ENCODE data around the gene RIMBP2.

RIMBP2 gene

GRCh38 chr12:130716969-130717366, 869 bp upstream of the RIMBP2 start:
- Histone ChIP-seq H3K27ac (no peak overlapping the region), H3K9me3 (replicated peaks in 1 of 11) (peaks cover 11 to 18% (median 15%) of the 10 kb centered on the region in 11 experiments), H4K20me1 (peaks cover 0 to 17% (median 4%) of the 10 kb centered on the region in 11 experiments; a peak in 11 of 22 replicates), H3K4me2 (peak overlapping the region in 1 of 11 experiments; percentile 23; a peak in 1 of 22 replicates), H3K4me1 (peaks cover 14 to 34% (median 29%) of the 10 kb centered on the region in 10 experiments; a peak in 18 of 20 replicates), H3K4me3 (no peak overlapping the region), H3K36me3 (no peaks in the 10 kb centered on the region), H3K9ac (no peak overlapping the region), H3K27me3 (peaks cover 49 to 63% (median 55%) of the 10 kb centered on the region in 11 experiments)
- no peak for TF ChIP-seq Cebpa-rat (IDR thresholded peaks at IDR 0.05)

GRCh38 chr12:130715150-130715997, 725 bp downstream of the RIMBP2 start:
- Histone ChIP-seq H3K4me1 (peaks cover 14 to 34% (median 29%) of the 10 kb centered on the region in 10 experiments; a peak in 18 of 20 replicates), H3K9me3 (replicated peaks in 1 of 11) (peaks cover 8 to 12% (median 10%) of the 10 kb centered on the region in 11 experiments; a peak in 21 of 22 replicates), H3K4me3 (peak overlapping the region in 8 of 10 experiments; percentile 25 to 49 (median 35); a peak in 14 of 20 replicates), H3K9ac (peak overlapping the region in 2 of 11 experiments; percentile 18 to 24; a peak in 2 of 22 replicates), H3K27me3 (peaks cover 49 to 63% (median 55%) of the 10 kb centered on the region in 11 experiments), H4K20me1 (peaks cover 0 to 17% (median 4%) of the 10 kb centered on the region in 11 experiments; a peak in 11 of 22 replicates), H3K4me2 (peak overlapping the region; percentile 66 to 80 (median 74)), H3K27ac (no peak overlapping the region), H3K36me3 (no peaks in the 10 kb centered on the region)
- no peak for TF ChIP-seq Cebpa-rat (IDR thresholded peaks at IDR 0.05)

GRCh38 chr12:130714591-130715149, 1.4 kb downstream of the RIMBP2 start:
- Histone ChIP-seq H4K20me1 (peaks cover 0 to 17% (median 4%) of the 10 kb centered on the region in 11 experiments; a peak in 11 of 22 replicates), H3K9me3 (replicated peaks in 1 of 11) (peaks cover 8 to 12% (median 10%) of the 10 kb centered on the region in 11 experiments; a peak in 21 of 22 replicates), H3K36me3 (no peaks in the 10 kb centered on the region), H3K27me3 (peaks cover 49 to 63% (median 55%) of the 10 kb centered on the region in 11 experiments), H3K4me2 (peak overlapping the region; percentile 66 to 80 (median 74)), H3K4me1 (peaks cover 14 to 34% (median 29%) of the 10 kb centered on the region in 10 experiments; a peak in 18 of 20 replicates), H3K4me3 (peak overlapping the region in 5 of 10 experiments; percentile 8 to 49 (median 34); a peak in 7 of 20 replicates), H3K9ac (no peak overlapping the region), H3K27ac (no peak overlapping the region)
- TF ChIP-seq Cebpa-rat (IDR thresholded peaks at IDR 0.05) = no peak

GRCh38 chr12:130714091-130714590, 2.0 kb downstream of the RIMBP2 start:
- Histone ChIP-seq H3K4me2 (peak overlapping the region; percentile 18 to 80 (median 72); a peak in 19 of 22 replicates), H3K27ac (no peak overlapping the region), H3K27me3 (peaks cover 49 to 60% (median 55%) of the 10 kb centered on the region in 11 experiments), H3K4me1 (peaks cover 14 to 37% (median 32%) of the 10 kb centered on the region in 10 experiments; a peak in 18 of 20 replicates), H3K4me3 (no peak overlapping the region), H4K20me1 (peaks cover 0 to 17% (median 4%) of the 10 kb centered on the region in 11 experiments; a peak in 11 of 22 replicates), H3K36me3 (no peaks in the 10 kb centered on the region), H3K9ac (no peak overlapping the region), H3K9me3 (replicated peaks in 1 of 11) (peaks cover 8 to 12% (median 10%) of the 10 kb centered on the region in 11 experiments; a peak in 21 of 22 replicates)
- no peak for TF ChIP-seq Cebpa-rat (IDR thresholded peaks at IDR 0.05)

DNA sequence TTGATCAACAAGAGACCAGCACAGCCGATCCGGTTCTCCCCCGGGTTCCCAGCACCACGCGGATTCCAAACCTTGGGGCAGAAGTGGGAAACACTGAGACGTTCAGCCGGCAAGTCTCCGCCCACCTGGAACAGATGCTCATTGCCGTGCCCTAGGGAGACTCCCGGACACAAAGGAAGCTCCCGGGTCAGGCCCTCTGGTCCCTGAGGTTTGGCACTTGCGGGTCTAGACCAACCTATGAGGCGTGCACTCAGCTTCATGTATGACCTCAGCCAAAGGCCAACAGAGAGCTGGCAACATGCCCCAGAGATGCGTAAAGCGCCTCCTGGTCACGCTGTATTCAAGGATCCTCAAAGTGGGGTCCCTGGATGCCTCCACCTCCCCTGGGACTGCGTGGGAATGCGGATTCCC, 2.5 kb downstream of the RIMBP2 start:
- TF ChIP-seq Cebpa-rat (IDR thresholded peaks at IDR 0.05) = no peak
- Histone ChIP-seq H4K20me1 (peaks cover 0 to 17% (median 4%) of the 10 kb centered on the region in 11 experiments; a peak in 11 of 22 replicates), H3K27me3 (peaks cover 49 to 60% (median 55%) of the 10 kb centered on the region in 11 experiments), H3K36me3 (no peaks in the 10 kb centered on the region), H3K9me3 (replicated peaks in 1 of 11) (peaks cover 8 to 12% (median 10%) of the 10 kb centered on the region in 11 experiments; a peak in 21 of 22 replicates), H3K4me2 (peak overlapping the region in 9 of 11 experiments; percentile 51 to 80 (median 74); a peak in 16 of 22 replicates), H3K9ac (no peak overlapping the region), H3K4me1 (peaks cover 14 to 41% (median 35%) of the 10 kb centered on the region in 10 experiments; a peak in 18 of 20 replicates), H3K27ac (no peak overlapping the region), H3K4me3 (no peak overlapping the region)

GRCh38 chr12:130712346-130713065, 3.6 kb downstream of the RIMBP2 start:
- Histone ChIP-seq H4K20me1 (peaks cover 0 to 17% (median 4%) of the 10 kb centered on the region in 11 experiments; a peak in 11 of 22 replicates), H3K27me3 (peaks cover 43 to 49% (median 44%) of the 10 kb centered on the region in 11 experiments), H3K9me3 (replicated peaks in 1 of 11) (peaks cover 2 to 6% (median 3%) of the 10 kb centered on the region in 11 experiments; a peak in 21 of 22 replicates), H3K9ac (no peak overlapping the region), H3K27ac (no peak overlapping the region), H3K36me3 (no peaks in the 10 kb centered on the region), H3K4me1 (peaks cover 14 to 41% (median 35%) of the 10 kb centered on the region in 10 experiments; a peak in 18 of 20 replicates), H3K4me2 (no peak overlapping the region), H3K4me3 (no peak overlapping the region)
- TF ChIP-seq Cebpa-rat (IDR thresholded peaks at IDR 0.05) = no peak

DNA sequence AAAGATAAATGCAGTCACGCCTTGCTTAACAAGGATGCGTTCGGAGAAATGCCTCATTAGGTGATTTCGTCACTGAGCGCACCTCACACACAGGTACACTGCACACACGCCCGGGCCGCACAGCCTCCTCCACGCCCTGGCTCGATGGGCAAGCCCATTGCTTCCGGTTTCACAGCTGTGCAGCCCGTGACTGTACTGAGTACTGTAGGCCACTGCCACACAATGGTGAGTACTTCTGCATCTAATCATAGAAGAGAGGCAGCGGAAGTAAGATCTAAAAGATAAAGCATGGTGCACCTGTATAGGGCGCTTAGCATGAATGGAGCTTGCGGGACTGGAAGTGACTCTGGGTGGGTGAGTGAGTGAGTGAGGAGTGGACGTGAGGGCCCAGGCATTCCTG, 4.3 kb downstream of the RIMBP2 start:
- Histone ChIP-seq H3K4me2 (no peak overlapping the region), H3K27me3 (peaks cover 36 to 42% (median 37%) of the 10 kb centered on the region in 11 experiments), H3K36me3 (no peaks in the 10 kb centered on the region), H3K9ac (no peak overlapping the region), H3K27ac (no peak overlapping the region), H3K9me3 (replicated peaks in 1 of 11) (no peaks in the 10 kb centered on the region; a peak in 1 of 22 replicates), H3K4me3 (no peak overlapping the region), H3K4me1 (peaks cover 14 to 41% (median 35%) of the 10 kb centered on the region in 10 experiments; a peak in 18 of 20 replicates), H4K20me1 (peaks cover 0 to 17% (median 4%) of the 10 kb centered on the region in 11 experiments; a peak in 11 of 22 replicates)
- no peak for TF ChIP-seq Cebpa-rat (IDR thresholded peaks at IDR 0.05)

DNA sequence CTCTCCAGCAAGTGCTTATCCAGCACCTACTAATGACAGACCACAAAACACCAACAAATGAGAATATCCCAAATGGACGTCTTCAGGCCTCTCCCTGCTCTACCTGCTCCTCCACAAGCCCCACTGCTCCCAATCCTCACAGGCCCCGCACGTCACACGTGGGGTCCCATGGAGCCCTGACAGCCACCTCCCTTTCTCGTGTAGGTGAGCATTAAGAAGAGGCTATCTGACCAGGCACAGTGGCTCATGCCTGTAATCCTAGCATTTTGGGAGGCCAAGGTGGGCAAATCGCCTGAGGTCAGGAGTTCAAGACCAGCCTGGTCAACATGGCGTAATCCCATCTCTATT, 5.4 kb downstream of the RIMBP2 start:
- Histone ChIP-seq H3K27me3 (peaks cover 25 to 31% (median 26%) of the 10 kb centered on the region in 11 experiments), H3K4me3 (no peak overlapping the region), H3K36me3 (no peaks in the 10 kb centered on the region), H3K9me3 (replicated peaks in 1 of 11) (no peaks in the 10 kb centered on the region; a peak in 1 of 22 replicates), H3K27ac (no peak overlapping the region), H3K4me1 (peaks cover 10 to 42% (median 32%) of the 10 kb centered on the region in 10 experiments; a peak in 18 of 20 replicates), H3K4me2 (no peak overlapping the region), H4K20me1 (peaks cover 0 to 13% (median 4%) of the 10 kb centered on the region in 11 experiments; a peak in 11 of 22 replicates), H3K9ac (no peak overlapping the region)
- TF ChIP-seq Cebpa-rat (IDR thresholded peaks at IDR 0.05) = no peak
